Left lung (tissue), 10 donors: ENCODE results near the gene PRIM1. TPM values are rescaled to one million over a fixed set of nuclear protein-coding genes. Genes with fewer than 3 reads are reported as not detected.
A peak's percentile ranks its signal among the peaks of the same experiment; 100 is the strongest.

ENCODE experiments used
- ATAC-seq: fragments of 200-7000 bp; cut with Tn5 transposase; one replicate; pipeline ENCODE4 v1.9.1; 2020; ENCODE audit warnings: moderate library complexity
- DNase-seq, 4 donors: peaks; one replicate each; pipeline ENCODE4 v3.0.0-alpha.2; 2013 to 2020
- H3K27ac ChIP-seq, 2 donors: fragments of 200-600 bp; sonication (generic) in 1 of 2; one replicate each; pipeline versions ENCODE4 v1.5.0 to v1.8.0; 2020 to 2021
- H3K27me3 ChIP-seq, 2 donors: fragments of 200-600 bp; sonication (generic) in 1 of 2; one replicate each; pipeline versions ENCODE4 v1.5.0 to v1.8.0; 2020 to 2021
- H3K36me3 ChIP-seq, 2 donors: fragments of 200-600 bp; sonication (generic) in 1 of 2; one replicate each; pipeline versions ENCODE4 v1.5.0 to v1.8.0; 2020 to 2021
- H3K4me1 ChIP-seq, 2 donors: fragments of 200-600 bp; one replicate each; pipeline ENCODE4 v1.8.0; 2021
- H3K4me3 ChIP-seq, 2 donors: fragments of 200-600 bp; sonication (generic) in 1 of 2; one replicate each; pipeline versions ENCODE4 v1.5.0 to v1.8.0; 2020 to 2021; ENCODE audit warnings: mild to moderate bottlenecking in 1 of 2
- H3K9me3 ChIP-seq, 2 donors: fragments of 200-600 bp; sonication (generic) in 1 of 2; one replicate each; pipeline versions ENCODE4 v1.5.0 to v1.8.0; 2020 to 2021
- CTCF ChIP-seq, 2 donors: fragments of 200-600 bp; sonication (generic) in 1 of 2; IDR thresholded peaks; one replicate each; pipeline versions ENCODE4 v1.5.0 to v1.8.0; 2021; ENCODE audit warnings: antibody characterized with exemption in 2 of 2
- intact Hi-C, 2 donors: fragments of 100-400 bp; cut with DNase I; formaldehyde crosslinking; loops; one replicate each; pipeline versions ENCODE4 v1.11.2 to v1.14.2; 2022
- polyA plus RNA-seq, 6 donors: library from polyadenylated mRNA; unstranded; fragments of 120-200 nt; gene quantifications; one replicate each; pipeline ENCODE4 v1.2.1, GENCODE V29; 2013; ENCODE audit not compliant: insufficient read length in 6 of 6
- total RNA-seq, 2 donors: library from RNA; stranded (reverse); fragmentation: NEBNext Ultra II Directional; extraction: Animal tissue kit (Norgen Biotek cat#: 25700); gene quantifications; one replicate each; pipeline ENCODE4 v1.2.1, GENCODE V29; 2021
- donor health status: DM: no; HTN: yes; CAD: no.
- donor health status: DM: no; HTN: no; CAD: no.

PRIM1 gene
- total and polyA plus RNA-seq, 8 donors: 7.2 to 28.5 (median 20.8) TPM

GRCh38 chr12:56724972-56725722 is 27.0 kb downstream of the PRIM1 start, which contains the start of gene NACA:
NACA (minus strand) TSS chr12:56725299; CDS start chr12:56724521, 778 bp downstream.
- no peak for TF ChIP-seq CTCF (IDR thresholded peaks at IDR 0.05)
- peak; percentile 96 for ATAC-seq
- H3K4me3 ChIP-seq: peak within 1 kb of the TSS; percentile 71 to 87
- intact Hi-C loops: no loop called here
- peak within 1 kb of the TSS; percentile 92 to 93 for H3K27ac ChIP-seq
- peak; percentile 96 to 100 (median 98) for DNase-seq
- H3K9me3 ChIP-seq: no peaks in the 10 kb centered on the region
- H3K36me3 ChIP-seq: peaks cover 0 to 19% of the 10 kb centered on the region in 2 donors
- H3K4me1 ChIP-seq: peaks cover 17 to 45% of the 10 kb centered on the region in 2 donors
- H3K27me3 ChIP-seq: no peaks in the 10 kb centered on the region

GRCh38 chr12:56724701-56724971 is 27.5 kb downstream of the PRIM1 start:
- no peaks in the 10 kb centered on the region for H3K9me3 ChIP-seq
- intact Hi-C loops: no loop called here
- ATAC-seq (peak; percentile 18), DNase-seq (peak in 1 of 4 donors; percentile 10)
- peaks cover 17 to 50% of the 10 kb centered on the region in 2 donors for H3K4me1 ChIP-seq
- H3K27ac ChIP-seq: peak overlapping the region; percentile 92 to 93
- H3K36me3 ChIP-seq: peaks cover 0 to 24% of the 10 kb centered on the region in 2 donors
- no peaks in the 10 kb centered on the region for H3K27me3 ChIP-seq
- peak overlapping the region; percentile 71 to 87 for H3K4me3 ChIP-seq
- no peak for TF ChIP-seq CTCF (IDR thresholded peaks at IDR 0.05)

- DNase-seq (peak in 3 of 4 donors; percentile 12 to 46 (median 18)), ATAC-seq (peak; percentile 4)
- TF ChIP-seq CTCF (IDR thresholded peaks at IDR 0.05): no peak
- Histone ChIP-seq H3K9me3 (no peaks in the 10 kb centered on the region), H3K36me3 (peaks cover 0 to 29% of the 10 kb centered on the region in 2 donors), H3K27ac (peak overlapping the region; percentile 92 to 93), H3K4me1 (peaks cover 17 to 56% of the 10 kb centered on the region in 2 donors), H3K4me3 (peak overlapping the region; percentile 71 to 87), H3K27me3 (no peaks in the 10 kb centered on the region)
- intact Hi-C loops: no loop called here
Measured at GRCh38 chr12:56723889-56724700, 28.0 kb downstream of the PRIM1 start.

GRCh38 chr12:56723352-56723751 is 28.8 kb downstream of the PRIM1 start:
- Histone ChIP-seq H3K4me3 (peak overlapping the region; percentile 71 to 87), H3K9me3 (no peaks in the 10 kb centered on the region), H3K27me3 (no peaks in the 10 kb centered on the region), H3K4me1 (peaks cover 17 to 63% of the 10 kb centered on the region in 2 donors), H3K27ac (peak overlapping the region; percentile 17 to 92), H3K36me3 (peaks cover 0 to 36% of the 10 kb centered on the region in 2 donors)
- no peak for TF ChIP-seq CTCF (IDR thresholded peaks at IDR 0.05)
- intact Hi-C loops: no loop called here
- DNase-seq (no peak), ATAC-seq (no peak)

- no peak for ATAC-seq
- peaks cover 17 to 65% of the 10 kb centered on the region in 2 donors for H3K4me1 ChIP-seq
- intact Hi-C loops: no loop called here
Measured at GRCh38 chr12:56722832-56723231, 29.3 kb downstream of the PRIM1 start.

More at GRCh38 chr12:56722832-56723231, 29.3 kb downstream of the PRIM1 start:
- Histone ChIP-seq H3K4me3 (peak overlapping the region; percentile 71 to 87), H3K27me3 (no peaks in the 10 kb centered on the region), H3K9me3 (no peaks in the 10 kb centered on the region), H3K27ac (peak overlapping the region; percentile 17 to 83), H3K36me3 (peaks cover 0 to 36% of the 10 kb centered on the region in 2 donors)
- no peak for TF ChIP-seq CTCF (IDR thresholded peaks at IDR 0.05)
- DNase-seq: no peak
